Measurements from ENCODE around the gene SULT4A1.

DNA sequence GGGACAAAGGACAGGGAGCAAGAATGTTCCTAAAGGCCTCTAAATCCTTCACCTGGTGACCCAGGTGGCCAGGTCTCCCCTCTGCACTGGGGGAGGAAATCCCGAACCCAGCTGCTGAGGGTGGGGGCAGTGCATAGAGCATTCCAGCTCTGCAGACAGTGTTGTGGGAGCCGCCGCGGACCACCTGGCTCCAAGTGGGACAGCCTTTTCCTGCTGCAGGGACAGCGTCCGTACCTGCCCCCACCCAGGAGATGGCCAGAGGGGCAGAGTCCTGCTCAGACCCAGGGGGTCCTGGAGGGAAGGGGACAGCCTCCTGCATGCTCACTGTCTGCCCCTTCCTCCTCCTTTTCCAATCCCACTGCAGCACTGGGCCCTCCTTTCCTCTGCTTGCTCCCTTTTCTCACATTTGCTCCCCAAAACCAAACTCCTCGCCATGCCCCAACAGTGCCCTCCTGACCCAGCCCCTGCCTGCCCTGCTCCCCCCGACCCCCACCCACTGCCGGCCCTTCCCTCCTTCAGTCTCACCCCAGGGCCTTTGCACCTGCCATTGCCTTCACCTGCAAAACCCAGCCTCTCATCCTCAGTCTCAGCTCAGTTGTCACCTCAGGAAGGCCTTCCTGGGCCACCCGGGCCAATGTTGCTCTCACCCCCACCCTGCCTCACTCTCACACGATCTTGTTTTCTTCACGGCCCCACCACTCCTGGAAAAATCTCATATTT, 16.7 kb upstream of the SULT4A1 start:
- TF ChIP-seq, protein P1, sequence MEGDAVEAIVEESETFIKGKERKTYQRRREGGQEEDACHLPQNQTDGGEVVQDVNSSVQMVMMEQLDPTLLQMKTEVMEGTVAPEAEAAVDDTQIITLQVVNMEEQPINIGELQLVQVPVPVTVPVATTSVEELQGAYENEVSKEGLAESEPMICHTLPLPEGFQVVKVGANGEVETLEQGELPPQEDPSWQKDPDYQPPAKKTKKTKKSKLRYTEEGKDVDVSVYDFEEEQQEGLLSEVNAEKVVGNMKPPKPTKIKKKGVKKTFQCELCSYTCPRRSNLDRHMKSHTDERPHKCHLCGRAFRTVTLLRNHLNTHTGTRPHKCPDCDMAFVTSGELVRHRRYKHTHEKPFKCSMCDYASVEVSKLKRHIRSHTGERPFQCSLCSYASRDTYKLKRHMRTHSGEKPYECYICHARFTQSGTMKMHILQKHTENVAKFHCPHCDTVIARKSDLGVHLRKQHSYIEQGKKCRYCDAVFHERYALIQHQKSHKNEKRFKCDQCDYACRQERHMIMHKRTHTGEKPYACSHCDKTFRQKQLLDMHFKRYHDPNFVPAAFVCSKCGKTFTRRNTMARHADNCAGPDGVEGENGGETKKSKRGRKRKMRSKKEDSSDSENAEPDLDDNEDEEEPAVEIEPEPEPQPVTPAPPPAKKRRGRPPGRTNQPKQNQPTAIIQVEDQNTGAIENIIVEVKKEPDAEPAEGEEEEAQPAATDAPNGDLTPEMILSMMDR (IDR thresholded peaks at IDR 0.05), result no peak
- no peak for TF ChIP-seq POLR2A (IDR thresholded peaks at IDR 0.05)

Measured in Peyer's patch (tissue), 4 donors.